Left ventricle myocardium inferior (tissue), 1 donor: ENCODE data around the gene CEPT1. TPM values are rescaled to one million over a fixed set of nuclear protein-coding genes. Genes with fewer than 3 reads are reported as not detected.

Source experiments
- DNase-seq: peaks from one replicate; pipeline ENCODE4 v3.0.0-alpha.2; 2020
- H3K27ac ChIP-seq: fragments of 200-600 bp; replicated peaks from 2 replicates; pipeline ENCODE4 v1.8.0; 2021
- H3K27me3 ChIP-seq: fragments of 200-600 bp; 2 replicates; pipeline ENCODE4 v1.8.0; 2021; ENCODE audit warnings: low read depth
- H3K36me3 ChIP-seq: fragments of 200-600 bp; 2 replicates; pipeline ENCODE4 v1.8.0; 2021
- H3K4me1 ChIP-seq: fragments of 200-600 bp; 2 replicates; pipeline ENCODE4 v1.8.0; 2021
- H3K4me3 ChIP-seq: fragments of 200-600 bp; 2 replicates; pipeline ENCODE4 v1.8.0; 2021; ENCODE audit warnings: mild to moderate bottlenecking, moderate library complexity
- H3K9me3 ChIP-seq: fragments of 200-600 bp; replicated peaks from 2 replicates; pipeline ENCODE4 v1.8.0; 2021
- intact Hi-C: fragments of 100-400 bp; cut with micrococcal nuclease; formaldehyde crosslinking; loops from one replicate; pipeline ENCODE4 v1.11.0; 2022
- total RNA-seq: library from RNA; stranded (reverse); fragmentation: NEBNext Ultra II Directional; extraction: Animal tissue kit (Norgen Biotek cat#: 25700); gene quantifications from one replicate; pipeline ENCODE4 v1.2.1, GENCODE V29; 2021
- TF ChIP-seq, protein P1 (sequence below): fragments of 200-600 bp; IDR thresholded peaks from 2 replicates; pipeline ENCODE4 v1.8.0; 2021; ENCODE audit warnings: antibody characterized with exemption, mild to moderate bottlenecking, borderline replicate concordance
- donor health status: DM: no; HTN: yes; CAD: no; lungs with severe emphysema.

CEPT1 gene
- total RNA-seq, 1 donor from 2014 or later = 14.0 TPM

DNA sequence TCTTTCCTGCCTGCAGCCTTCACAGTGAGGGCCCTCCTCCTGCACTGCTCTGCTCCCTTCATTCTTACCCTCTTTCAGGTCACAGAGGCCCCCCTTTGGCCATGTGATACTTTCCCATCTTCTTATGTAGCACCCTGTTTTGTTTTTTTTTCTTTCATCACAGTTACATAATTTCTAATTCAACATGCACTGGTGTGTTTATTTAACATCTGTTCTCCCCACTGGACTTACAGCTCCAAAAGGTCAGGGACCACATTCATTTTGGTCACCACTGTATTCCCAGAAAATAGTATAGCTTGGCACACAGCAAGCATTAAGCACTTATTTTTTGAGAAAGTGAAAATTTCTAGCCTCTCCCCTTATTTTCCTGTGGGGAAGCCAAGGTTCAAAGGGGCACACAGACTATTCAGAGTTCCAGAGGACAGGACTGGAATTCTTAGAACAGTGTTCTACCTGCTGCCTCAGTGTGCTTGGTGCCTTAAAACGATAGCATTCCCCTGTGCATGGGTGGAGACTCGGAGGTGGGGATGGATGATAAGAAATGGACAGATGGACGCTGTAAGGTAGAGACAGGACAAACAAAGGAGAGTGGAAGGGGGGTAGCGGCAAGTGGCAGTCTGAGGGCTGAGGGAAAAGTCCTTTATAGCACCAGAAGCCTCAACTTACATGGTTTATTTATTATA is 55.1 kb downstream of the CEPT1 start:
- peaks cover 10% of the 10 kb centered on the region for H3K4me1 ChIP-seq
- TF ChIP-seq, protein P1, sequence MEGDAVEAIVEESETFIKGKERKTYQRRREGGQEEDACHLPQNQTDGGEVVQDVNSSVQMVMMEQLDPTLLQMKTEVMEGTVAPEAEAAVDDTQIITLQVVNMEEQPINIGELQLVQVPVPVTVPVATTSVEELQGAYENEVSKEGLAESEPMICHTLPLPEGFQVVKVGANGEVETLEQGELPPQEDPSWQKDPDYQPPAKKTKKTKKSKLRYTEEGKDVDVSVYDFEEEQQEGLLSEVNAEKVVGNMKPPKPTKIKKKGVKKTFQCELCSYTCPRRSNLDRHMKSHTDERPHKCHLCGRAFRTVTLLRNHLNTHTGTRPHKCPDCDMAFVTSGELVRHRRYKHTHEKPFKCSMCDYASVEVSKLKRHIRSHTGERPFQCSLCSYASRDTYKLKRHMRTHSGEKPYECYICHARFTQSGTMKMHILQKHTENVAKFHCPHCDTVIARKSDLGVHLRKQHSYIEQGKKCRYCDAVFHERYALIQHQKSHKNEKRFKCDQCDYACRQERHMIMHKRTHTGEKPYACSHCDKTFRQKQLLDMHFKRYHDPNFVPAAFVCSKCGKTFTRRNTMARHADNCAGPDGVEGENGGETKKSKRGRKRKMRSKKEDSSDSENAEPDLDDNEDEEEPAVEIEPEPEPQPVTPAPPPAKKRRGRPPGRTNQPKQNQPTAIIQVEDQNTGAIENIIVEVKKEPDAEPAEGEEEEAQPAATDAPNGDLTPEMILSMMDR = no peak
- H3K27ac ChIP-seq = no peak overlapping the region
- DNase-seq = no peak
- no peaks in the 10 kb centered on the region for H3K27me3 ChIP-seq
- H3K9me3 ChIP-seq = no peaks in the 10 kb centered on the region
- no peaks in the 10 kb centered on the region for H3K36me3 ChIP-seq
- H3K4me3 ChIP-seq = no peak overlapping the region
- intact Hi-C loops = no loop called here

DNA sequence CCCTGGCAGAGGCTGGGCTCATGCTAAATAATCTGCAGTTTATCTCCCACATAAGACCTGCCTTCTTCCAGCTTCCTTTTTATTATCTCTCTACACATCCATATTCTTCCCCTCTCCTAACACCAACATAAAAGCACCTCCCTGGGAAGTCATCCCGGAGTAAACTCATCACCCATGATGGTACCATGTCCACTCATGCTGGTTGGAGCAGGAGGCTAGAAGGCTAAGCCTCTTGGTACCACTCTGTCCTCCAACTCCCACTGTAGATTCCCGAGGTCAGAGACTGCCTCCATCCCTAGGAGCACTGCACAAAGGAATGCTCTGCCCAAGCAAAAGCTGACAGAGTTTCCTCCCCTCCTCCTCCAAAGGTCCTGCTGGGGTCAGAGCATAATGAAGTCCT is 56.2 kb downstream of the CEPT1 start:
- intact Hi-C loops = no loop called here
- Histone ChIP-seq H3K36me3 (no peaks in the 10 kb centered on the region), H3K27ac (no peak overlapping the region), H3K4me1 (peaks cover 10% of the 10 kb centered on the region), H3K27me3 (no peaks in the 10 kb centered on the region), H3K9me3 (no peaks in the 10 kb centered on the region), H3K4me3 (no peak overlapping the region)
- DNase-seq = no peak
- TF ChIP-seq, protein P1 = no peak

DNA sequence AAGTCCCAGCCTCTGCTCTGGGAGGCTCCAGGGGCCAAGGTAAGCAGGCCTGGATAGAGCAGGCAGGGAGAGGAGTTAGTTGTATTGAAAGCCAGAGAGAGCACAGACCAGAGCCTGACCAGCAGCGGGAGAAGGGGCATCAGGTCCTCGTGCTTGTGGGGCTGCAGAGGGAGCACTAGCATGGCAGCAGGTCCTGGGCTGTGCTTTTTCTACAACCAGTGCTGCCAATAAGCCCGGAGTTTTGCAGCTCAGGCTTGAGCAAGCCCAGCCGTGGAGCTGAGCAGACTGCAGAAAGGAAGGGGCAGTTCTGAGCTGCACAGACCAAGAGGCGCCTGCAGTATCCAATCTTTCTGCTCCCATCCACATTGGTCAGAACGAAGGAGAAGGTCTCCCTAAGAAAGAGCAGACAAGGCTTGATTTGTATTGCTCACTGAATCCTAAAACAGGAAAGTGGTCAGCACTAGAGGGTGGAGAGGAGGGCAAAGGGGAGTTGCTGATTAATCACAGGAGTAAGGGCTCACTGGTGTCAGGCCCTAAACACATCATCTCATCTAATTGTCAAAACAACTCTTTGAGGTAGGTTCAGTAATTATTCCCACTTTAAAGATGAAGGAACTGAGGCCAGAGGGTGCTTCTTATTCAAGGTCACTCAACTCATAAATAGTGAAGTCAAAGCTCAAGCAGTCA is 57.7 kb downstream of the CEPT1 start:
- H3K9me3 ChIP-seq = no peaks in the 10 kb centered on the region
- TF ChIP-seq, protein P1 = peak; percentile 16
- intact Hi-C loops = no loop called here

DNA sequence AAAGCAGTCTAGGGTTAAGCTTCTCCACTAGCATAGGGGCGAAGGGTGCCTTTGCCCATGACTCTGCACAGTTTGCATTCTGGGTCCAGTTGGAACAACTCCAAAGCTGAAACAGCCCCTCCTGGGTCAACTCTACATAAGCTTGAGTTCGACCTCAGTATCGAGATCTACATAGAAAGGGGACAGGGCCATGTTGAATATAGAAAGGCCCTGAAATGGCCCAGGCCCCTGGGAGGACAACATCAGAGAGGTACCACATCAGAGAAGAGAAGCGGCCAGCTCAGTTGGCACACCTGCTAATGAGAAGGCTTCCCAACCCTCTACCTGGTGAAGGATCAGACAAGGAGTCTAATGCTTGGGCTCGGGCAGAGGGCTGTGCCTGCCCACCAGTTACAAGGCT is 58.8 kb downstream of the CEPT1 start:
- no peak overlapping the region for H3K27ac ChIP-seq
- DNase-seq = no peak
- H3K27me3 ChIP-seq = peaks cover 12% of the 10 kb centered on the region
- intact Hi-C loops = no loop called here
- TF ChIP-seq, protein P1 = no peak
- no peaks in the 10 kb centered on the region for H3K9me3 ChIP-seq
- H3K36me3 ChIP-seq = no peaks in the 10 kb centered on the region
- peak overlapping the region; percentile 29 for H3K4me3 ChIP-seq
- peaks cover 9% of the 10 kb centered on the region for H3K4me1 ChIP-seq

More for the DNA sequence above, 57.7 kb downstream of the CEPT1 start:
- Histone ChIP-seq H3K27me3 (peaks cover under 1% of the 10 kb centered on the region), H3K4me3 (no peak overlapping the region), H3K4me1 (peaks cover 9% of the 10 kb centered on the region), H3K36me3 (no peaks in the 10 kb centered on the region), H3K27ac (no peak overlapping the region)
- DNase-seq = no peak

DNA sequence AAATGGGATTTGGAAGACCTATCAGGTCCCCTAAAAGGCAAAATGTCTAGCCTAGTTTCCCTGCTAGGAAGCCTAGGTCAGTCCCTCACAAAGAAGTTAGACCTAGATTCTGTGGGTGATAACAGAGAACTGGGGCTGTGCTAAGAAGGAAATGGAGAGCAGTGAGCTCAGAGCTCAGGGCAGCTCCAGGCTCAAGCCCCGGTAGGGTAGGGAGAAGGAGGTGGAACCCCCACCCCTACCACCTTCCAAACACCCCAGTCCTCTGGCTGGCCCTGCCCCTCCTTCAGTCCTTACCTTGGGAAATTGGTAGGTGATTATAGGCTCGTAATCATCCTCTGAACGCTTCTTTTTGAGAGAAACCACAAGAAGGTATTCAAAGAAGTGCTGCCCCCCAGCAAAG is 59.3 kb downstream of the CEPT1 start:
- Histone ChIP-seq H3K27ac (no peak overlapping the region), H3K36me3 (no peaks in the 10 kb centered on the region)

More for the DNA sequence above, 59.3 kb downstream of the CEPT1 start:
- H3K4me1 ChIP-seq = peaks cover 10% of the 10 kb centered on the region
- intact Hi-C loops = no loop called here
- H3K4me3 ChIP-seq = peak overlapping the region; percentile 29
- DNase-seq = no peak
- peaks cover 17% of the 10 kb centered on the region for H3K27me3 ChIP-seq
- H3K9me3 ChIP-seq = no peaks in the 10 kb centered on the region
- TF ChIP-seq, protein P1 = no peak
